GM12873 (cell line): ENCODE results near the gene JAG2.

Source experiments
- CTCF ChIP-seq: IDR thresholded peaks from 2 replicates; pipeline ENCODE4 v1.5.1; 2012; ENCODE audit warnings: low read depth, mild to moderate bottlenecking, moderate library complexity, low read length, control low read depth; ENCODE audit not compliant: insufficient read depth; ENCODE audit errors: missing control alignments

Gene JAG2

DNA sequence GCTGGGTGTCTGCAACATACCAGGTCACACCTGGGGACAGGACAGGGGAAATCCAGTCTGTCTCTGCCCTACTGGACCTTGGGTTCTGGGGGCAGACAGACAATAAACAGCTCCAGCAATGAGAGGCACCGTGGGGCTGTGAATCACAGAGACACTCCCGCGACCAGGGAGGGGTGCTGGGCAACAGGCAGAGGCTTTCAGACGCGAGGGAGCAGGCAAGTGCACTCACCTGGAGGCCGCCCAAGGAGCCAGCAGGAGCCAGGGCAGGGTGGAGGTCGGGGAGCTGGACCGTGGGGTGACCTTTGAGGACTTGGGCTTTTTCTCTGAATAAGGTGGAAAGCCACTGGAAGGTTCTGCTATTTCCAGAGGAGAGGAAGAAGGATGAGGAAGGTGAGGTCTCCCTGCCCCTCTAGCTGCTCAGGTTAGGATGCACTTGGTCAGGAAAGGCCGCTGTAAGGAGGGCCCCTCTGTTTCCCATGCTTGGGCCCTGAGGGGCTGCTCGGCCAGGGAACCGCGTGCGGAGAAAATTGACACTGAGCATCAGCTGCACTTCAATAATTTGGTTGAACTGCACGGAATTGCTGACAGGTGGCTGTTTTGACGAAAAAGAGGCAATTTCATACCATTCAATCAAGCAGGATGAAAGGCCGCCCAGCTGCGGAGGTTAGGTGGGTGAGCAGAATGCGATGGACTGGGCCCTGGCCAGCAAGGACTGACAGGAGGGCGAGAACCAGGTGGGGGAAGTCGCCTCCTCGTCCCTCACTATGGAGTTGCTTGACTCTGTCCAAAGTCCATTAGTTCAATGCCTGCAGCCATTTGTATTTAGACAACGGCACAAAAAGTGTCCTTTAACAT lies 42.2 kb downstream of the JAG2 start:
- no peak for TF ChIP-seq CTCF

DNA sequence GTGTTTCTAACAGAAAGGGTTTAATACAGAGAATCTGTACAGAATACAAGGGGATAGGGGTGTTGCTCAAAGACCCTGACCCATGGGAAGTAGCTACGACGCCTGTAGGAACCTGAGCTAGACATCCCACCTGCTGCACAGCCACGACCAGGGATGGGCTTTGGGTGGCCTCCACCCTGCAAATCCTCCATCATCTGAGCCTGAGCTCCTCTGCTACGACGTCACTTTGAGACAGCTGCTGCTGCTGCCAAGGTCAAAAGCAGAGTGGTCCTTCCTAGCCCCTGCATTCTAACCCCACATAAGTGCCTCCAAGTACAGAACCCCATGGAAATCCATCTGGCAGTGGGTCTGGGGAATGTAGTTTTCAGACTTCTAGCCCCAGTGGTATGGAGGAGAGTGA lies 43.8 kb downstream of the JAG2 start:
- TF ChIP-seq CTCF, result no peak

DNA sequence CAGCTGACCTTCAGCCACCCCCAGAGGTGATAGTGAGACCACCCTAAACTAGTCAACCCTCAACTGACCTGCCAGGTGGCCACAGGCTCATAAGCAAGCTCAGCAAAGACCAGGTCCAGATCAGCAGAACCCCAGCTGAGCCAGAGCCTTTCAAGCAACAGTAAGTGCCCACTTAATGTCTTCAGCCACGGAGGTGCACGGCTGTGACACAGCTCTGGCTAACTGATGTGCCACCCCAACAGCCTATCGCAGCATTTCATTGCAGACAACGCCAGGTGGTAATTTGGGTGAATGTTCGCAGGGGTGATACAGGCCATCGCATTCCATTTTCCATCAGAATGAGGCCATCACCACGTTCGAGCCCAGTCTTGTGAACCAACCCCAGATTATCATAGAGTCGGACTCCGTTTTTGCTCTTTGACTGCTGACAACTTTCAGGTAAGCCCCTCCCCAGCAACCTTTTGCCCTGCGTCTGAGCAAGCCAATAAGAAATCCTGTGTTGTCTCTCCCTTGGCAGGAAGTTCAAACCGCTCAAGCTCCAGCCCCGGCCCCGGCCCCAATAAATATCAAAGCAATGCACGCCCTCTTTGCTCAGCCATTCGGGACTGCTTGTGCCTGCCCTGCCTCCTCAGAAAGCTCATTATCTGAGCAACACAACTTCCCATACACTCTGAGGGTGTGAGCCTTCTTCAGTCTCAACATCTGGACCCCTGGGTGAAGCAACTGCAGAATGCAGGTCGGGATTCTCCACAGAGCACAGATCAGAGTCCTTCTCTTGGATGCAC lies 44.4 kb downstream of the JAG2 start:
- no peak for TF ChIP-seq CTCF

DNA sequence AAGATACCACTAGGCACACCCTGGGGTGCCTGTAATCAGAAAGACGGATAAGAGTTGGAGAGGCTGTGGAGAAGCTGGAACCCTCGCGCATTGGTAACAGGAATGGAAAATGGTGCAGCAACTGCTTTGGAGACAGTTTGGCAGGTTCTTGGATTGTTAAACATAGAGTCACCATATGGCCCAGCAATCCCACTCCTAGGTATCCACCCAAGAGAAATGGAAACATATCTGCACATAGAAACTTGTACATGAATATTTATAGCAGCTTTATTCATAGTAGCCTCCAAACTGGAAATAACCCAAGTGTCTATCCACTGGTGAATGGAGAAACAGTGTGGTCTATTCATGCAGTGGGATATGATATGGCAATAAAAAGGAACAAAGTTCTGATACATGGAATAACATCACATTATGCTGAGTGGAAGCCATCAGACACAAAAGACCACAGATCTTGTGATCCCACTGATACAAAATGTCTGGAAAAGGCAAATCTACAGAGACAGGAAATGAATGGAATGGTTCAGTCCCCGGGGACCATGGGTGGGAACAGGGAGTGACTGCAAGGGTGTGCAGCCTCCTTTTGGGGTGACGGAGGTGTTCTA lies 45.4 kb downstream of the JAG2 start:
- no peak for TF ChIP-seq CTCF

DNA sequence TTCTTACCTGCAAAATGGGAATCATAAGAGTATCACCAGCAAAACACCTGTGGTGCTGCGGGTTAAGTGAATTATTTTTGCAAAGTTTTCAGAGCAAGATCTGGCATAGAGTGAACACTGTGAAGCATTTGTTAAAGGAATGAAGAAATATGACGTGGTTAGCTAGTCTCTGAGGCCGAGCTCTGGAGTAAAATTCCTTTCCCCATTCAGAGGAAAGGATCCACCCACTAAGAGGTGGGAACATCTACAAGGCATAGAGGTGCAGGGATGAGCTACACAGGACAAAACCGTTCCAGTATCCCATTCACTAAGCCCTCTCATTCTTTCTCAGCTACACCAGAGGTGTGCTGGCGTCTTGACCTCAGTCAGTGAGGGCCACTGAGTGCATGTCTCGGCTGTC lies 48.5 kb downstream of the JAG2 start:
- no peak for TF ChIP-seq CTCF

- no peak for TF ChIP-seq CTCF
These were observed 49.1 kb downstream of the JAG2 start for GRCh38 chr14:105119408-105120025.
